Stimulated activated CD8-positive, alpha-beta memory T cell treated with anti-CD3 and anti-CD28 coated beads, Interleukin-7, amount 100 ng/mL, for 4 hours (primary cell): ENCODE results near the gene ARTN.
A peak's percentile ranks its signal among the peaks of the same experiment; 100 is the strongest.

ENCODE experiments used
- DNase-seq, 2 donors: peaks; one replicate each; pipeline ENCODE4 v3.0.0-alpha.2; 2020; ENCODE audit warnings: low read depth in 2 of 2

The ARTN gene

DNA sequence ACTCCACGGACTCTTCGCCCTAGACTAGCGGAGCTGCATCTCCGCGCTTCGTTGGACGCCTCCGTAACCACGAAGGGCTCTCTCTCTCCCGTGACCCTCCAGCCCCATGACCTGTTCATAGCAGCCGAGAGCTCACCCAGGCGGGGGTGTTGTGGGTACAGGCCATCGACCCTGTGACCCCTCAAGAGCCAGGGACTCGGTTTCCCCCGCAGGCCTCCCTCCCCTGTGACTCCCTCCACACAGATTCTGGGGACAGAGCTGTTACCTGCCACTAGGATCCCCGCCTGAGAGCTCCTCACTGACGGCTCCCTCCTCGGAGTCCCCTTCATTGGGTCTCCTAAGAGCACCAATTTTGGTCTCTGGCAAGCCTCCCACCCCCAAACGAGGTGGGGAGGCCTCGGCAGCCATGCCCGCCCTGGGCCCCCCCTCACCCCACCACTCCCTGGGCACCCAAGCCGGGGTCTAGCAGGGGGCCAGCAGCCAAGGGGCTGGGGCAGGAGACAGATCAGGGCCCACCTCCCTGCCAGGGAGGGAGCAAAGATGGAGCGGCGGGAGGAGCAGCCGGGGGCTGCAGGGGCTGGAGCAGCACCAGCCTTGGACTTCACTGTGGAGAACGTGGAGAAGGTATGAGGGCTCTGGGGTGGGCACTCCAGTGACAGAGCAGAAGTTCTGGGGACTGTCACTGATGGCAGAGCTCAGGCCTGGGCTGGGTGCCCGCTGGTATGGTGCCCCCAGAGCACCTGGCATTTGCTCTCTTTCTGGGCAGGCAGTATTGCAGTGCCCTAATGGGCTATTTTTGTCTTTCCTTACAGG lies 13.7 kb downstream of the ARTN start:
- no peak for DNase-seq

DNA sequence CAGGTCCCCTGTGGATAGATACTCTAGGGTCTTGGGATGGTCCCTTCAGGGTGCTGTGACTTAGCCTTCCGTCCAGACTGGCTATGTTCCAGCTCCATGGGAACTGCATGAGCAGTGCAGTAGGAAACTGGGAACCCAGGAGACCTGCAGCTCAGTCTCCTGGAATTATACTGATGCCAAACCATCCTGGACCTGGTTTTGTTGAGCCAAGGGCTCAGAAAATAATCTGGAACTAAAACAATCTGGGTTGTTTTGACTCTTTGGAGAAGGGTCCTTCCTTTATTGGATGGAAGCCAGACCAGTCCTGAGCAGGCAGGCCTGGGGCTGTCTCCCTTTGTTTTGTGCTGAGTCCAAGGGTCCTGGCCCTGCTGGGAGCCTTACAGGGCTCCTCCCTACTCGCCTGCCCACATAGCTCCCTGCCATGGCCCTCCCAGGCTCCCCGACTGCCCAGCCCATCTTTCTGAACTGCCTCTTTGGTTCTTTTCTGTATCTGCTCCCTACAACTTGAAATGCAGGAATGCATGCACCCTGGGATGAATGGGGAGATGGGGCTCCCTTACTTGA lies 14.4 kb downstream of the ARTN start:
- DNase-seq, result no peak

DNA sequence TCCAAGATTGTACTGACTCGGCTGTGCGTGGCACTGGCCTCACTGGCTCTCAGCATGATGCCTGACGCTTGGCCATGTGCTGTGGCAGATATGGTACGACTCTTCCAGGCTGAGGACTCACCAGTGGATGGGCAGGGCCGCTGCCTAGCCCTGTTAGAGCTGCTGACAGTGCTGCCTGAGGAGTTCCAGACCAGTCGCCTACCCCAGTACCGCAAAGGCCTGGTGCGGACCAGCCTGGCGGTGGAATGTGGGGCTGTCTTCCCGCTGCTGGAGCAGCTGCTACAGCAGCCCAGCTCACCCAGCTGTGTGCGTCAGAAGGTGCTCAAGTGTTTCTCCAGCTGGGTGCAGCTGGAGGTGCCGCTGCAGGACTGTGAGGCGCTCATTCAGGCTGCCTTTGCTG lies 16.1 kb downstream of the ARTN start:
- DNase-seq, result no peak

DNA sequence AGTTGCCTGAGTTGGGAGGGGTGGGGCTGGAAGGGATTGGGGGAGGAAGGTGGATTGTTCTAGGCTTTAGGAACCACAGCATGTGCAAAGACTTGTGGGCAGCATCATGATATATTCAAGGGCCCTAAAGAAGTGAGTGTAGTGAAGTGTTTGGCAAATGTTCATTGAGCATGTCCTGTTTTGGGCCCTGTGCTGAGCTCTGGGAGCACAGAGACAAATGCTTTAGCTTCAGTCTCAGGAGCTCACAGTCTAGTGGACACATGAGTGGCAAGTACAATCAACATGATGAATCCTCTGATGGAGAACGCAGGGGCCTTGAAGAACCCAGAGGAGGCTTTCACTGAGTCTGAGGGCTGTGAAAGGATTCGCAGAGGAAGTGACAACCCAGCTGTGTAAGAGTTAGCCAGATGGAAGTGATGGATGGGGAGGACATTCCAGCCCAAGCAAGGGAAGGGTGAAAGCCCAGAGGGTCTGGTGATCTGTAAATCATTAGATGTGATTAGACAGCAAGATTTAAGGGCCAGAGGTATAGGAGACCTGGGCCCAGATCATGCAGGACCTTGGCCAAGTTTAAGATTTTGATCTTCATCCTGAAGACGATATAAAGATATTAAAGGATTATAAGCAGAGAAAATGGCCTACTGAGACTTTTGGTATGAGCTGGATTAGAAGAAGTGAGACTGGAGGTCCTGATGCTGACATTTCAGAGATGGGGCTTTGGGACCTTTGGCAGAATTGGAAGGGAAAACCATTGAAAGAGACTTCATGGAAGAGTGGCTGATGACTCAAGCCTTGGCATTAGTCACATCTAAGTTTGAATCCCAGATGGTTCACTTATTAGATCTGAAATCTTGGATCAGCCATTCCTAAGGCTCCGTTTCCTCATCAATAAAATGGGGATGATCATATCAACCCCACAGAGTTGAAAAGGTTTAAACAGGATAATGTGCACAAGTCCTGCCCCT lies 17.7 kb downstream of the ARTN start:
- no peak for DNase-seq

DNA sequence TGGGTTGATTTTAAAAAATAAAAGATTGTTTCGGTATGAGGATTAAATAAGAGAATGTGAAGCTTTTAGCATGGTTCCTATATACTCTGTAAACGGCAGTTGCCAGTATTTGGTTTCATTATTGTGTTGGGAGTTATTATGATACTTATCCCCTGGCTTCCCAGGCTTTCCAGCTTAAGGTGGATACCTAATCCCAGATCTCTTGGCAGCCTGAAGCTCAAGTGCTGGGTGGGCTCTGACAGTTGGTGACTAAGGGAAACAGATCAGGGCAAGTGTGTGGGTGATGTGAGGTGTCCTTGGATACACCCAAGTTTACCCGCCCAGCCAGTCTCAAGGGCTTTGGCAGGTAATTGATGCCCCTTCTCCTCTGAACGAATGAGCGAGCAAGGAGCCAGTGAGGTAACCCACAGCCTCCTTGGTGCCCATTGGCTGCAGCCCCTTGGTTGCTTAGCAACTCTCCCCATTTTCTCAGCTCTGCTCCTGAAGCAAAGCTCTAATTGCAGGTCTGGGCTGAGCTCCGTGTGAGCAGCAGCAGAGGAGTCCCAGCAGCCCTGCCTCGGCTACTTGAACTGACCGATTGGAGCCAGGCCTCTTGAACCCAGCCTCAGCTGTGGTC lies 19.2 kb downstream of the ARTN start:
- DNase-seq, result no peak

DNA sequence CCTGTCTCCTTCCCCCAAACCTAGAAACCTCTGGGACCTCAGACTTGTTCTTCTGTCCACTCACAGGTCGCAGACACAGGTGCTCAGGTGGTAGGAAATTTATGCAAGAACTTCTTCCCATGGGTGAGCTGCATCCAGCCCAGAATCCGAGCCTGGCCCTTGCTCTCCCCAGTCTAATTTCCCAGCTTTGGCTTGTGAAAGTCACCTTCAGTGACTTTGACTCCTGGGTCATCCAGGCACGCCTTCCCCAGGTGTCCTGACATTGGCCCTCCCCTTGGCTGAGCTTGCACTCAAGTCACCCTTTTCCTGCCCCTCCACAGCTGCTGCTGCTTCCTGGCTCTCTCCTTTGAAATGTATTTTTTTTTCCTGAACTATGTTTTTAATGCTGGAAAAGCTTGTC lies 19.8 kb downstream of the ARTN start:
- no peak for DNase-seq

DNA sequence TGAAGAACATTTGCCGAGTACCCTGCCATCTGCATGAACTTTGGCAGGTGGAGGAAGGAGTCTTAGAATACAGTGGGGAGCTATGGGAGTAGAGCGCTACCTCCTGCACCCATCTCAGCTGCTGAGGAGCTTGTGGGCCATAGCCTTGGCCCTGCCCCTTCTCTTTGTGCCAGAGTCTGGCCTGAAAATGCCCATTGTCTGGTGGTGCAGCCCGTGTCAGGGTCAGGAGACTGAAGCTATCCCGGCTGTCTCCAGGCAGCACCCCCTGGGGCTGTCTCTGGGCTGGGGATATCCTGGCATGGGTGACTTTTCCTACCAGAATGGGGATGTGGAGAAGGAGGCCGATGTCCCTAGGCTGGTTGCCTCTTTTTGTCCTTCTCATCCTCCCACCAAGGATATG lies 20.4 kb downstream of the ARTN start:
- DNase-seq, result no peak

DNA sequence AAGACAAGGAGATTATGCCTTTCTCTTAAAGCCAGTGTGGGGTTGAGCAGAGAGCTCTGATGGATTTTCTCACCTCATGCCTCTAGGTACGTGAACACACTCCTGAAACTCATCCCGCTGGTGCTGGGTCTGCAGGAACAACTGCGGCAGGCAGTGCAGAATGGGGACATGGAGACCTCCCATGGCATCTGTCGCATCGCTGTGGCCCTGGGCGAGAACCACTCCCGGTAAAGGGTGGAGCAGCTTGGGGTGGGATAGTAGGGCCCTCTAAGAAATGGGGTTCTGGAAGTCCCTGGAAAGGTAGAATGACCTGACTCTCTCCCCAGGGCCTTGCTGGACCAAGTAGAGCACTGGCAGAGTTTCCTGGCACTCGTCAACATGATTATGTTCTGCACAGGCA lies 22.6 kb downstream of the ARTN start:
- no peak for DNase-seq

DNA sequence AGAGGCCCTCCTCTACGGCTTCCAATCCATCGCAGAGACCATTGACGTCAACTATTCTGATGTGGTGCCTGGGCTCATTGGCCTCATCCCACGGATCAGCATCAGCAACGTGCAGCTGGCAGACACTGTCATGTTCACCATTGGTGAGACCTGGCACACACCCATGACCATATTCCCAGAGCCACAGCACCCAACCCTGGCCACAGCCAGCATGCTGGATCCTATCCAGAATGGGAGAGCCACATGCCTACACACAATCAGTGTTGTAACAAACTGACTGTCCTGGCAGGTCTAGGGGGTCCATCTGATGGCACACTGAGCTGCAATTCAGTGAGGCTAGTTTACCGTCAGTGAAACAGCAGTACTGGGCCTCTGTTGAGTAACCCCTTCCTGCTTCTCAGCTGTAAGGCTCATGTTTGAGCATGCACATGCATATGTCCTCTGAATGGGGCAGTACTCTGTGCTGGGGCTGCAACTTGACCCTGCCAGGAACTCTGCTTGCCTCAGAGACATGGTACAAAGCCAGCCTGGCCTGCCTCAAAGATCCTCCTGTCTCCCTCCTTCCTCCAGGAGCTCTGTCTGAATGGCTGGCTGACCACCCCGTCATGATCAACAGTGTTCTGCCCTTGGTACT lies 23.9 kb downstream of the ARTN start:
- no peak for DNase-seq

DNA sequence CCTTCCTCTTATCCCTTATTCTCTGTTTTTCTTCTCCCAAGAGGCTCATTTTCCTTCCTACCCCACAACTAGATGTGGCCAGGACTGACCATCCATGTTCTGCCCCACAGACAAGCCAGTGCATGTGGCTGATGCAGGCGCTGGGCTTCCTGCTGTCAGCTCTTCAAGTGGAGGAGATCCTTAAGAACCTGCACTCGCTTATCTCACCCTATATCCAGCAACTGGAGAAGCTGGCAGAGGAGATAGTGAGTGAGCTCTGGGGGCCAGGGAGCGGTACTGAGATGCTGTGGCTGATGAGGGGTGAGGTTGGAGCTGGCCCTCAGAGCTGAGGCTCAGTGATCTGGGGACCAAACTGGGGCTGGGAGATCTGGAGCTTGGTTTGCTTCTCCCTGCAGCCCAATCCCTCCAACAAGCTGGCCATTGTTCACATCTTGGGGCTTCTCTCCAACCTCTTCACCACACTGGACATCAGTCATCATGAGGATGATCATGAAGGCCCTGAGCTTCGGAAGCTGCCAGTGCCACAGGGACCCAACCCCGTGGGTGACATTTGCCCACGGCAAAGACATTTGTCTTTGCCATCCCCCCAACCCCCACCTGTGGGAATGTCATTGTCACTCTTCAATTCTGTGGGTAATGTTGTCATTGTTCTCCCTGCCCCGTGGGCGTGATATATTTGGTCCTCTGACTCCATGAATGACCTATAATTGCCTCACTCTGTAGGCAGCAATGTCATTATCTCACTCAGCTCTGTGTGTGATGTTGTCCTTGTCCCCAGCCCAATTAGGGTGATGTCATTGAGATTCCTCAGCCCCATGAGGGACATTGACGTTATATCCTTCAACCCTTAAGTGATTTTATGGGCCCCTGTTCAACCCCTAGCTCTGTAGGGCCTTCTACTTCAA lies 25.0 kb downstream of the ARTN start:
- no peak for DNase-seq

DNA sequence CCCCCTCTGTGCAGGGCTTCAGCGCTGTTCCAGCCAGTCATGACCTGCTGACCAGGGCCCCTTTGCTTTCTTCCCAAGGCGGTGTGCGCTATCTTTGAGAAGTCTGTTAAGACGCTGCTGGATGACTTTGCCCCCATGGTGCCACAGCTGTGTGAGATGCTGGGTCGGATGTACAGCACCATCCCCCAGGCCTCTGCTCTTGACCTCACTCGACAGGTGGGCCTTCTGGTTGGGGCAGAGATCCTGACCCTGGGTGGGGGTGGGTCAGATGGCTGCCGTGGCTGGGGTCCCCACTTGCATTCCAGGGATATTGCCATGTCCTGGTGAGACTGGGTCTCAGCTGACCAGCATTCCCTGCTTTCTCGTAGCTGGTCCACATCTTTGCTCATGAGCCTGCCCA lies 27.2 kb downstream of the ARTN start:
- DNase-seq, result no peak

DNA sequence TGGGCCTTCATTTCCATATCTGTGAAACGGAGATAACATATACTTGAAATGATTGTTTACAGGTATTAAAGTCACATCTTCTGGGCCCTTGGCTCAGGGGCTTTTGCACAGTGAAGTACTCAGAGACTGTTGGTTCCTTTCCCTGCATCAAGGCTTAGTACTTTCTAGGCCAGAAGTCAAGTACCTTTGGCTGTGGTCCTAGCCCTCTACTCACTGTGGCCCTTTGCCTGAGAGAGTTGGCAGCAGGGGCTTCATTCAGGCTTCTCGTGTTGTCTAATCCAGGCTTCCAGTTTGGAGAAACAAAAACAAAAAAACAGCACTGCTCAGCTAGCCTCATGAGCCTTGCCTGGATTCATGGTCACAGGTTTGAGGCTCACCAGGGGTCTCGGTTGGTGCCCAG lies 28.1 kb downstream of the ARTN start:
- DNase-seq, result no peak

DNA sequence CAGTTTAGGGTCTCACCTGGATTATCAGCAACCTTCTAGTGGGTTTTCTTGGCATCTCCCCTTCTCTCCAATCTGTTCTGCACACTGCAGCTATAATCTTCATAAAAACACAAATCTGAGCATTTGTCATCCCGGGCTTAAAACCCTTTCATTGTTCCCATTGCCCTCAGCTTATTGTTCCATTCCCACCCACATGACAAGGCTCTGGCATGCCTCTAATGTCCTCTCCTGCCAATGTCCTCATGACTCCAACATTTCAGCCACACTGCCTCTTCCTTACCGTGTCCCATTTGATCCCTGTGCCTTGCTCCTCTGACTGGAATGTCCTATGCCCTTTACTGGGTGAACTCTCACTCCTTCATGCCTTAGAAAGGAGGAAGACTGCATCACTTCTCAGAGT lies 28.7 kb downstream of the ARTN start:
- no peak for DNase-seq

DNA sequence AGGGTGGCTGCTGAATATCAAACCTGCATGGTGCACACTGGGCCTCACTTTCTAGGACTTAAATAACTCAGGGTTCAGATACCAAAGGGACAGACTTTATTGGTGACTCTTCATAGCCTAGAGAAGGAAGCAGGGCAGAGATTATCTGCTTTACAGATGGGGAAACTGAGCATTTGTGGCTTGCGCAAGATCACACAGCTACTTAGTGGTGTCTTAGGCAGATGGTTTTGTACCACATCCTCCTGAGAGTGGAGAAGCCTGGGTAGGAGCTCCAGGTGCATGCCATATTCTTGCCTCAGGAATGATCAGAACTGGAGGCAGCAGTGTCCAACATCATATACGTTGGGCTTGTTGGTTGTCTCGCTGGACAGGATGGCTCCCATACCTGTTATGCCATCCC lies 29.4 kb downstream of the ARTN start:
- no peak for DNase-seq

DNA sequence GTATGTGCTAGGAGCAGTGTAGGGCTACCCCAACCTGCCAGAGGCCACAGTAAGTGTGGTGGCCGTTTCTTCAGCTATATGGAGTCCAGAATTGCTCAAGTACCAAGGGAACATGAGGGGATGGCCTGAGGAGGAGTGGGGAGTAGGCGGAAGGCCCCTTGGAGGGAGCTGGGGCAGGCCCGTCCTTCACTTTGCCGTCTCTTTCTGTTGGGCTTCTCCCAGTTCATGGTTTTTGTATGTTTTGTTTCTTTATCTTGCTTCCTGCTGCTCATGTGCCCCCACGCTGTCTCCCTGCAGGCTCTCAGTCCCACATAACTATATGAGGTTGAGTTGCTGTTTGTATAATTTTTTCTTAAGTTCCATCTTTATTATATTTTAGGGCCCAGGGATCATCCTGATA lies 30.3 kb downstream of the ARTN start:
- DNase-seq, result no peak

DNA sequence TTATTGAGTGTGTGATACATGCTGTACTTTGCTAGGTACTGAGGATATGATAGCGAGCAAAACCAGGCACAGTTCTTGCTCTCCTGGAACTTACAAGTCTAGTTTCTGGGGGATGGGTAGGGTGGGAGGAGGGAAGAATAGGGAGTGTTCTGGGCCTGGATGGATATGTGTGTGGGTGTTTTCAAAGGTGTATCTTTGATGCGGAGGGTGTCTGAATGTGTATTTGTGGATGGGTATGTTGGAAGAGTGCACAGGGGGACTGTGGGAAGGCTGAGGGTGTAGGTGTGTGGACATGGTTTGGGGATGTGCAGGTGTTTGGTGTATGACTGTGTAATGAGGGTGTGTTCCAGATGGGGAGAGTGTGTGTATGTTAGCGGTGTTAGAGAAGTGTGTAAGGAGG lies 31.7 kb downstream of the ARTN start:
- no peak for DNase-seq

DNA sequence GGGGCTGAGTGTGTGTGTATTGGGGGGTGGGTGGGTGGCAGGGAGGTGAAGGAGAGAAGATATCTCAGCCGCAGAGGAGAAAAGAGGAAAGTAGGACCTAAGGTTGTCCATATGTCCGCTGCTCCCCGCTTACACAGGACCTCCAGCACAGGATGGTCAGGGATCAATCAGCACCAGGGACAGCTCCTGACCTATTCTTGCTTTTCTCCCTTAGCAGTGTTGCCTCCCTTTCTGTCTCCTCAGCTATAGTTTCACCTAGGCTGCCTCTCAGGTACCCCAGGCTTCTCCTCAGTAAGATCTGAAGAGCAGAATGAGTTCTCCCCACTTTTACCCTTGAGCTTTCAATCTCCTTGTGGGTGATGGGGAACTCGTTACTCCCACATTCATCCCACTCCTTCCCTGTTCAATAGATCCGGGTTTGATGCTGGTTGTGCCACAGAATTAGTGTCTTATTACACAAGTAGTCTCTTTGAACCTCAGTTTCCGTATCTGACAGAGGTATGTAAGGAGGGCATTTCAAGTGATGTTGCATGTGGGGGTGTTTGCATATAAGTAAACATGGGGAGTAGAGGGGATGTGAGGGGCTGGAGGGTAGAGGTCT lies 34.8 kb downstream of the ARTN start:
- no peak for DNase-seq

DNA sequence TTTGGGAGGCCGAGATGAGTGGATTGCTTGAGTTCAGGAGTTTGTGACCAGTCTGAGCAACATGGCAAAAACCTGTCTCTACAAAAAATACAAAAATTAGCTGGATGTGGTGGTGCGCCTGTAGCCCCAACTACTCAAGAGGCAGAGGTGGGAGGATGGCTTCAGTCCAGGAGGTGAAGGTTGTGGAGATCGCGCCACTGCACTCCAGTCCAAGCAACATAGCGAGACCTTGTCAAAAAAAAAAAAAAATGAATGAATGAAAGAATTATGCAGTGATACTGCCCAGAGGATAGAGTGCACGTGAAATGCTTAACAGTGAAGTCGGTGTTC lies 35.8 kb downstream of the ARTN start:
- no peak for DNase-seq

DNA sequence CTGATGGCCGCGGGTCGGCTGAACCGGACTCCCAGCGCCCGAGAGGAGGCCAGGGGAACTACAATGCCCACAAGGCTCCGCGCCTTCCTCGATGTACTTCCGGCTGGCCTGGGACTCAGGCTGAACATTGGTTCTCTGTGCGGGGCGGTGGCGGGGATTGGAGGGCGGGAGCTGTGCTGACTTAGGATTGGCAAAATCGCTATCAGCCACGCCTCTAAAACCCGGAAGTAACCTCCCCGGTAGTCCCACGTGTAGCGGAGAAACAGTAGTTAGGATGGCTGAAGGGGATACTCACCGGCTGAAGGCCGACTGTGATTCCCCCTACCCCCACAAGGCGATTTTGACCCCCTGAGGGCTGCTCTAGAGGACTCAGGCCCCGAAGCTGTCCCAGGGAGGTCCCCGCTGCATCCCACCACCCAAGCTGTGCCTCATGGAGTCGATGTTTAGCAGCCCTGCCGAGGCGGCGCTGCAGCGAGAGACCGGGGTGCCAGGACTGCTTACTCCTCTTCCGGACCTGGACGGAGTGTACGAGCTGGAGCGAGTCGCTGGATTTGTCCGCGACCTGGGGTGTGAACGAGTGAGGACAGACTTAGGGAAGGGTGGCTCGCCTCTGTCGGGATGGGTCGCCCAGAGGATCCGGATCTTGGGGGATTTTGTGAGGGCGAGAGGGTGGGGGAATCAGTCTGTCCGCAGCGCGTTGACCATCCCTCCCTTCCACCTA lies 36.3 kb downstream of the ARTN start, which contains the start of gene DPH2:
Gene DPH2 (plus strand): TSS at position 265 of the 721 bp plus-strand sequence. CDS start 166 bp downstream, at position 431.
- peak; percentile 95 for DNase-seq

DNA sequence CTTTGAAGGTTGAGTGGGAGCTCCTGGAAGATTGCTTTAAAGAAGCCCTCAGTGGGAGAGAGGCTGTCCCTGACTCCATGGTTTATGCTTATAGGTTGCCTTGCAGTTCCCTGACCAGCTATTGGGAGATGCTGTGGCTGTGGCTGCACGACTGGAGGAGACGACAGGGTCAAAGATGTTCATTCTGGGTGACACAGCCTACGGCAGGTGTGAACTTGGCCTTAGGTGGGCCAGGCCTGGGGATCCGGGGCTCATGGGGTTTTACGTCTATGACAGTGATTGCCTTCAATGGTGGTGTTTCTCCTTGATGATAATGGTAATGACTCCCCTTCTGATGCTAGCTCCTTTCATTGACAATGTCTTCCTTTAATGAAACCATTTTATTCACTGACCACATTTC lies 36.9 kb downstream of the ARTN start:
- DNase-seq, result no peak
